ENCODE data around the gene SHROOM3.

GRCh38 chr4:76745240-76745639 is 310.2 kb downstream of the SHROOM3 start:
- TF ChIP-seq CREB5 (CRISPR knock-in tag; IDR thresholded peaks at IDR 0.05; ENCODE audit: low read depth) (no peak), PATZ1 (CRISPR knock-in tag; IDR thresholded peaks at IDR 0.05; ENCODE audit: borderline replicate concordance) (no peak), ZFP3 (CRISPR knock-in tag; IDR thresholded peaks at IDR 0.05) (no peak), SNAI2 (CRISPR knock-in tag; IDR thresholded peaks at IDR 0.05) (no peak), ZFP30 (CRISPR knock-in tag; IDR thresholded peaks at IDR 0.05) (no peak), ZNF8 (CRISPR knock-in tag; IDR thresholded peaks at IDR 0.05) (no peak), TOX (CRISPR knock-in tag; IDR thresholded peaks at IDR 0.05; ENCODE audit: borderline replicate concordance) (no peak), ESRRG (CRISPR knock-in tag; IDR thresholded peaks at IDR 0.05) (no peak), BACH2 (CRISPR knock-in tag; IDR thresholded peaks at IDR 0.05; ENCODE audit: borderline replicate concordance) (no peak), ARNTL (CRISPR knock-in tag; IDR thresholded peaks at IDR 0.05; ENCODE audit: borderline replicate concordance, low read depth) (no peak), PPARA (CRISPR knock-in tag; IDR thresholded peaks at IDR 0.05; ENCODE audit: borderline replicate concordance) (no peak), POU6F1 (CRISPR knock-in tag; IDR thresholded peaks at IDR 0.05; ENCODE audit: borderline replicate concordance, low read depth) (no peak), CSRNP3 (CRISPR knock-in tag; IDR thresholded peaks at IDR 0.05) (no peak), CSDC2 (CRISPR knock-in tag; IDR thresholded peaks at IDR 0.05) (no peak)
